HFF-Myc (cell line): Measurements from ENCODE around the gene KHDC4.

Experiments
- DNase-seq: peaks from one replicate; pipeline ENCODE4 v3.0.0-alpha.2; 2011; ENCODE audit warnings: low read depth; ENCODE audit errors: extremely low read depth
- H3K4me3 ChIP-seq: replicated peaks from 2 replicates; pipeline ENCODE4 v1.5.1; 2011; ENCODE audit warnings: low read depth, mild to moderate bottlenecking, control low read depth, low read length
- TF ChIP-seq, protein P1 (sequence below): IDR thresholded peaks from 2 replicates; pipeline ENCODE4 v1.5.1; 2012; ENCODE audit warnings: mild to moderate bottlenecking, low read depth, low read length, control low read depth; ENCODE audit errors: missing control alignments

KHDC4 gene

GRCh38 chr1:155934097-155934935 lies at the start of gene KHDC4:
Gene KHDC4 (minus strand): TSS chr1:155934413. CDS start chr1:155934373, 40 bp downstream.
- H3K4me3 ChIP-seq: peak within 1 kb of the TSS; percentile 97
- peak; percentile 99 for DNase-seq
- TF ChIP-seq, protein P1, sequence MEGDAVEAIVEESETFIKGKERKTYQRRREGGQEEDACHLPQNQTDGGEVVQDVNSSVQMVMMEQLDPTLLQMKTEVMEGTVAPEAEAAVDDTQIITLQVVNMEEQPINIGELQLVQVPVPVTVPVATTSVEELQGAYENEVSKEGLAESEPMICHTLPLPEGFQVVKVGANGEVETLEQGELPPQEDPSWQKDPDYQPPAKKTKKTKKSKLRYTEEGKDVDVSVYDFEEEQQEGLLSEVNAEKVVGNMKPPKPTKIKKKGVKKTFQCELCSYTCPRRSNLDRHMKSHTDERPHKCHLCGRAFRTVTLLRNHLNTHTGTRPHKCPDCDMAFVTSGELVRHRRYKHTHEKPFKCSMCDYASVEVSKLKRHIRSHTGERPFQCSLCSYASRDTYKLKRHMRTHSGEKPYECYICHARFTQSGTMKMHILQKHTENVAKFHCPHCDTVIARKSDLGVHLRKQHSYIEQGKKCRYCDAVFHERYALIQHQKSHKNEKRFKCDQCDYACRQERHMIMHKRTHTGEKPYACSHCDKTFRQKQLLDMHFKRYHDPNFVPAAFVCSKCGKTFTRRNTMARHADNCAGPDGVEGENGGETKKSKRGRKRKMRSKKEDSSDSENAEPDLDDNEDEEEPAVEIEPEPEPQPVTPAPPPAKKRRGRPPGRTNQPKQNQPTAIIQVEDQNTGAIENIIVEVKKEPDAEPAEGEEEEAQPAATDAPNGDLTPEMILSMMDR: no peak

DNA sequence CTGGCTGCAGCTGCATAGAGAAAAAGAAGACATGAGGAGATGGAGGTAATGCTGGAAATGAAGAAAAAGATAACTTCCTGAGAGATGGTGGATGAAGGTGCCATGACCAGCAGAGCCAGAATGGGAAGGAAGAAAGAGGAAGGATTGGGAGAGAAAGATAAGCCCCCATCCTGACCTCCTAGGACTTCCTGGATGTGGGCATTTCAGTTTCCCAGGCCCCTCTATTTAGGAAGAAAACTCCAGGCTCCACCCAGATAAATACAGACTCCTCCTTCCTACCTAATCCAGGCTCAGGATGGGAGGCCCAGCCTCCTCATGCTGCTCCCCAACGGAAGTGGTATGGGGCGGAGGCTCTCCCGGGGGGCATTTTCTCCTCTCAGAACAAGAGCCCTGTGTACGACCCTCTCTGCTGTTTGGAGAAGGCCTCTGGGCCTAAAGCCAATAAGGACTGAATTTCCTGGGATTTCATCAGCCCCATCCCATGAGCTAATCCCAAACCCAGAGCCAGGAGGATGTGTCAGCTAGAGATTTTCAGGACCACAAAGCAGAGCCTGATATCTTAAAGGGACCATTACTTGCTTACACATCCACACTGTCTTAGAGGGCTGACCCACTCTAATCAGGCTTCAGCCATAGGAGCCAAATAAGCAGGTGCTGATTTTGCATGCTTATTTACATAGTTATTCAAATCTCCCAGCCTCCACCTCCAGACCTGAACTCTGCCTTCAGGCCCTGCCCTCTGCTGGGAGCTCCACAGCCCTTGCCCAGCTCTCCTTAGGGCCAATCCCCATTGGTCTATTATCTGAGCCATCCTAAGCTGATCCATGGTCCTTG lies 49.2 kb upstream of the KHDC4 start:
- DNase-seq: peak; percentile 88
- TF ChIP-seq, protein P1: no peak
- H3K4me3 ChIP-seq: peak overlapping the region; percentile 74

- H3K4me3 ChIP-seq: peak overlapping the region; percentile 74
Observed at GRCh38 chr1:155982106-155982505, 47.9 kb upstream of the KHDC4 start.

GRCh38 chr1:155981266-155982088 lies 47.3 kb upstream of the KHDC4 start:
- no peak for DNase-seq
- TF ChIP-seq, protein P1: no peak
- H3K4me3 ChIP-seq: peak overlapping the region; percentile 74

More at GRCh38 chr1:155982106-155982505, 47.9 kb upstream of the KHDC4 start:
- no peak for DNase-seq
- TF ChIP-seq, protein P1: no peak

DNA sequence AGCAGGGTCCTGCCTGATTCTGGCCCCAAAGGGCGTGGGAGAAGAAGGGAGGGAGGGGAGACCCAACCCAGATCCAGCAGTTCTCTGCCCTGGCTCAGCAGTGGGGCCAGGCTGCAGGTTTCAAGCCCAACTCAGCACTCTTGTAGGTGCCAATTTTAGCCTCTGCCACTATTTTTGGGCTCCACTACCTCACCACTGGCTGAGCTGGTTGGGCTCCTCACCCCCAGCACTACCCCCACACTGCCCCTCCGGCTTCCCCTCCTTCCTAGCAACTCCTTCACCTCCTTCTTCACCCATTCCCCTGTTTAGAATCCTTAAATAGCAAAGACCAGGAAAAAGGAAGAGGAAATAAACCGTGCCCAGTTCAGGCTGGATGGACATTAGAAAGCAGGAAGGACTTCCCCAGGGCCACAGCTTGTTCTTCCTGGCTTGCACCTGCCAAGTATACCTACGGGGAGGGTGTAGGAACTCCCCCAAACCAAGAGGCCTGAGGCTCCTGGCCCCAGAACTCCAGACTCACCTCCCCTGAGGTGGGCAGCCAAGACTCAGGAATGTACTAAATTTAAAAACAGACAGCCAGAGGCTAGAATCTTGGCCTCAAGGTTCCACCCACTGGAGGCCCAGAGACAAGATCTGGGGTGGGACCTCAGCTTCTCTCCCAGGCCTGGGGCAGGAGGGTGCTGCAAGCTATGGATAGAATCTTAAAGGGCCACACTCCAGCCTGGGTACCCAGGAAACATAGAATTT lies 45.6 kb upstream of the KHDC4 start:
- TF ChIP-seq, protein P1: no peak
- H3K4me3 ChIP-seq: peak overlapping the region; percentile 74
- no peak for DNase-seq

- peak overlapping the region; percentile 74 for H3K4me3 ChIP-seq
- DNase-seq: no peak
- TF ChIP-seq, protein P1: no peak
Observed at GRCh38 chr1:155978973-155979429, 44.8 kb upstream of the KHDC4 start.
